Measurements from ENCODE around the gene LETM1. TPM values are rescaled to one million over a fixed set of nuclear protein-coding genes. Genes with fewer than 3 reads are reported as not detected.

Gene LETM1
- total and polyA plus RNA-seq, 4 donors: 21.7 to 47.1 (median 26.8) TPM

- DNase-seq (peak; percentile 90 to 96 (median 93)), ATAC-seq (ENCODE audit: insufficient read depth, low FRiP score) (peak; percentile 85)
- Histone ChIP-seq H3K36me3 (ENCODE audit: control insufficient read depth in 4 of 4, insufficient read depth in 4 of 4, low read length in 4 of 4) (no peaks in the 10 kb centered on the region), H3K9ac (ENCODE audit: insufficient read depth in 1 of 2, low read length in 2 of 2) (peak within 1 kb of the TSS; percentile 25 to 81), H3K4me1 (ENCODE audit: control insufficient read depth in 5 of 5, insufficient read depth in 5 of 5, low read length in 5 of 5) (peaks cover 1 to 32% (median 10%) of the 10 kb centered on the region in 5 donors), H3K4me3 (peak within 1 kb of the TSS; percentile 88), H3K9me3 (ENCODE audit: control insufficient read depth in 4 of 4, insufficient read depth in 3 of 4, low read length in 3 of 4) (no peaks in the 10 kb centered on the region), H3K27ac (ENCODE audit: low read depth in 1 of 2, low read length in 1 of 2) (peak within 1 kb of the TSS; percentile 92 to 100), H3K27me3 (ENCODE audit: control insufficient read depth in 3 of 3, insufficient read depth in 3 of 3, low read length in 2 of 3) (no peaks in the 10 kb centered on the region)
- 0 to 1% methylated on average over 94 to 155 of the region's 155 CpGs for WGBS, 2 donors
- TF ChIP-seq CTCF (IDR thresholded peaks at IDR 0.05; ENCODE audit: control extremely low read depth, extremely low read depth): no peak
Observed at GRCh38 chr4:1870578-1871443, 14.9 kb upstream of the LETM1 start, which contains the start of gene NSD2. TSS of gene NSD2 (plus strand) at chr4:1871393. CDS start at chr4:1900655, 29,262 bp downstream.

DNA sequence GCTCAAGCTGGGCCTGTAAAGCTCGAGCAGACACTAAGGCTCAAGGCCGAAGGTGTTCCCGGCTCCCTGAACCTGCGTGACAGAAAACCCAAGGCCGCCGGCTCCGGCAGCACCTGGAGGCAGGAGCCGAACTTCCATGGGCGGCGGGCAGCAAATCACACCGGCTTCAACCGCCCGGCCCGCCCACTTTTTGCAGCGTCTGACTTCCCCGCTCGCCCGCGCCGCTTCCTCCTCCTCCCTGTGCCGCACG lies 14.3 kb upstream of the LETM1 start:
- peak; percentile 85 to 88 (median 85) for DNase-seq
- Histone ChIP-seq H3K9me3 (ENCODE audit: control insufficient read depth in 4 of 4, insufficient read depth in 3 of 4, low read length in 3 of 4) (no peaks in the 10 kb centered on the region), H3K36me3 (ENCODE audit: control insufficient read depth in 4 of 4, insufficient read depth in 4 of 4, low read length in 4 of 4) (no peaks in the 10 kb centered on the region), H3K4me3 (peak overlapping the region; percentile 75), H3K4me1 (ENCODE audit: control insufficient read depth in 5 of 5, insufficient read depth in 5 of 5, low read length in 5 of 5) (peaks cover 1 to 32% (median 10%) of the 10 kb centered on the region in 5 donors), H3K27ac (ENCODE audit: low read depth in 1 of 2, low read length in 1 of 2) (peak overlapping the region; percentile 91 to 100), H3K9ac (ENCODE audit: insufficient read depth in 1 of 2, low read length in 2 of 2) (peak overlapping the region; percentile 25 to 55), H3K27me3 (ENCODE audit: control insufficient read depth in 3 of 3, insufficient read depth in 3 of 3, low read length in 2 of 3) (no peaks in the 10 kb centered on the region)
- peak; percentile 71 for ATAC-seq (ENCODE audit: insufficient read depth, low FRiP score)
- TF ChIP-seq CTCF (IDR thresholded peaks at IDR 0.05; ENCODE audit: control extremely low read depth, extremely low read depth): no peak
- WGBS, 2 donors: 0% methylated on average over 19 to 22 of the region's 22 CpGs

DNA sequence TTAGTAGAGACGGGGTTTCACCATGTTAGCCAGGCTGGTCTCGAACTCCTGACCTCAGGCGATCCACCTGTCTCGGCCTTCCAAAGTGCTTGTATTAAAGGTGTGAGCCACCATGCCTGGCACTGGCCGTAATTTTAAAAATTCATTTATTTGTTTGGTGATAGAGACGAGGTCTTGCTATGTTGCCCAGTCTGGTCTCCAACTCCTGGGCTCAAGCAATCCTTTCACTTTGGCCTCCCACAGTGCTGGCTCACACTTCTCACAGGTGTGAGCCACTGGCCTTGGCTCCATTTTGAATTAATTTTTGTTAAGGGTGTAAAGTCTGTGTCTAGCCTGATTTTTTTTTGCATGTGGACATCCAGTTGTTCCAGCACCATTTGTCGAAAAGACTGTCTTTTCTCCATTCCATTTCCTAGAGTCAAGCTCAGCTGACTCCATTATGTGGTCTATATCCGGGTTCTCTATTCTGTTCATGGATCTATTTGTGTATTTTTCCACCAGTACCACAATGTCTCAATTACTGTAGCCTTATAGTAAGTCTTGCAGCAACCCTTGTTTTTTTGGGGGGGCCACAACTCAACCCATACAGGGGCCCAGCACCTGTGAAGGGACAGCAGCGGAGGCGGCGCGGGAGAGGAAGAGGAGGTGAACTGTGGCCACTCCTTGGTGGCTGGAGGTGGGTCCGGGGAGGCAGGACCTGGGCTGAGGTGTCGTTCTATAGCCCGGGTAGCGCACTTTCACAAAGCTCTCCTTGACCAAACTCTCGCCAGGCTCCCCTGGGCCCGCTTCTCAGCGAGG lies 13.8 kb upstream of the LETM1 start:
- TF ChIP-seq CTCF (IDR thresholded peaks at IDR 0.05; ENCODE audit: control extremely low read depth, extremely low read depth): no peak
- ATAC-seq (ENCODE audit: insufficient read depth, low FRiP score) (peak; percentile 8), DNase-seq (no peak)
- no peaks in the 10 kb centered on the region for H3K27me3 ChIP-seq (ENCODE audit: control insufficient read depth in 3 of 3, insufficient read depth in 3 of 3, low read length in 2 of 3)
- peak overlapping the region; percentile 25 to 55 for H3K9ac ChIP-seq (ENCODE audit: insufficient read depth in 1 of 2, low read length in 2 of 2)
- peak overlapping the region; percentile 91 to 100 for H3K27ac ChIP-seq (ENCODE audit: low read depth in 1 of 2, low read length in 1 of 2)
- 46 to 52% methylated on average over 19 of the region's 19 CpGs for WGBS, 2 donors
- no peaks in the 10 kb centered on the region for H3K9me3 ChIP-seq (ENCODE audit: control insufficient read depth in 4 of 4, insufficient read depth in 3 of 4, low read length in 3 of 4)
- H3K4me1 ChIP-seq (ENCODE audit: control insufficient read depth in 5 of 5, insufficient read depth in 5 of 5, low read length in 5 of 5): peaks cover 1 to 32% (median 10%) of the 10 kb centered on the region in 5 donors
- H3K36me3 ChIP-seq (ENCODE audit: control insufficient read depth in 4 of 4, insufficient read depth in 4 of 4, low read length in 4 of 4): no peaks in the 10 kb centered on the region
- H3K4me3 ChIP-seq: peak overlapping the region; percentile 75

Data from lung (tissue), 12 donors.